GM18519 (cell line): ENCODE results near the gene CEACAM1.
"Not testable (repeated sequence)": the region's sequence is repeated elsewhere in the genome, so short reads cannot be mapped to it uniquely, and the experiment has no call there.

Experiments
- ATAC-seq: cut with Tn5 transposase; IDR thresholded peaks from one replicate; pipeline ENCODE4 v1.9.1; 2021; ENCODE audit warnings: mild to moderate bottlenecking, moderate library complexity; ENCODE audit not compliant: unreplicated experiment, low FRiP score

The CEACAM1 gene

GRCh38 chr19:42514449-42514848, 13.8 kb downstream of the CEACAM1 start:
- no peak for ATAC-seq

GRCh38 chr19:42512743-42513304, 15.5 kb downstream of the CEACAM1 start:
- ATAC-seq: no peak

GRCh38 chr19:42512130-42512636, 16.1 kb downstream of the CEACAM1 start:
- no peak for ATAC-seq

GRCh38 chr19:42511340-42511739, 16.9 kb downstream of the CEACAM1 start:
- ATAC-seq: no peak

- ATAC-seq: no peak
These were observed 19.3 kb downstream of the CEACAM1 start for GRCh38 chr19:42508892-42509444.

- ATAC-seq: no peak
These were observed 23.2 kb downstream of the CEACAM1 start for GRCh38 chr19:42505066-42505465.

- no peak for ATAC-seq
These were observed 26.5 kb downstream of the CEACAM1 start for GRCh38 chr19:42501733-42502132.

- ATAC-seq: not testable (repeated sequence)
These were observed 27.0 kb downstream of the CEACAM1 start for GRCh38 chr19:42501243-42501642.

GRCh38 chr19:42498169-42498757, 30.0 kb downstream of the CEACAM1 start:
- no peak for ATAC-seq

- ATAC-seq: no peak
These were observed 30.7 kb downstream of the CEACAM1 start for GRCh38 chr19:42497492-42498168.

GRCh38 chr19:42496460-42497133, 31.7 kb downstream of the CEACAM1 start:
- no peak for ATAC-seq

- ATAC-seq: no peak
These were observed 32.6 kb downstream of the CEACAM1 start for GRCh38 chr19:42495663-42496062.

GRCh38 chr19:42494321-42494720, 34.0 kb downstream of the CEACAM1 start:
- no peak for ATAC-seq

- no peak for ATAC-seq
These were observed 39.3 kb downstream of the CEACAM1 start for GRCh38 chr19:42488783-42489521.

GRCh38 chr19:42487798-42488178, 40.5 kb downstream of the CEACAM1 start:
- ATAC-seq: no peak

- ATAC-seq: no peak
These were observed 41.1 kb downstream of the CEACAM1 start for GRCh38 chr19:42487032-42487797.

- not testable (repeated sequence) for ATAC-seq
These were observed 43.2 kb downstream of the CEACAM1 start for GRCh38 chr19:42485036-42485435.

GRCh38 chr19:42480335-42481095, 47.8 kb downstream of the CEACAM1 start:
- ATAC-seq: no peak

GRCh38 chr19:42479736-42480135, 48.5 kb downstream of the CEACAM1 start:
- no peak for ATAC-seq
